Hepatocyte (in vitro differentiated cells): Measurements from ENCODE around the gene HS2ST1. TPM values are rescaled to one million over a fixed set of nuclear protein-coding genes. Genes with fewer than 3 reads are reported as not detected.

Experiments
- DNase-seq: peaks from one replicate; pipeline ENCODE4 v3.0.0-alpha.2; 2016; ENCODE audit warnings: low spot score
- H2AFZ ChIP-seq: fragments of 200-600 bp; sonication (generic); 2 replicates; pipeline ENCODE4 v1.6.0; 2016; ENCODE audit warnings: antibody characterized with exemption, mild to moderate bottlenecking
- H3K27ac ChIP-seq: fragments of 200-600 bp; sonication (generic); 2 replicates; pipeline ENCODE4 v1.5.1; 2016; ENCODE audit warnings: mild to moderate bottlenecking
- H3K27me3 ChIP-seq: fragments of 200-600 bp; sonication (generic); 2 replicates; pipeline ENCODE4 v1.6.1; 2016
- H3K36me3 ChIP-seq: fragments of 200-600 bp; sonication (generic); replicated peaks from 2 replicates; pipeline ENCODE4 v1.5.1; 2016; ENCODE audit warnings: low read depth; ENCODE audit not compliant: insufficient read depth
- H3K4me1 ChIP-seq: fragments of 200-600 bp; sonication (generic); 2 replicates; pipeline ENCODE4 v1.5.1; 2016; ENCODE audit warnings: mild to moderate bottlenecking, moderate library complexity; ENCODE audit not compliant: insufficient read depth
- H3K4me2 ChIP-seq: fragments of 200-600 bp; sonication (generic); 2 replicates; pipeline ENCODE4 v1.6.0; 2016
- H3K4me3 ChIP-seq: fragments of 200-600 bp; sonication (generic); 2 replicates; pipeline ENCODE4 v1.5.1; 2016; ENCODE audit warnings: mild to moderate bottlenecking
- H3K79me2 ChIP-seq: fragments of 200-600 bp; sonication (generic); 2 replicates; pipeline ENCODE4 v1.6.0; 2017; ENCODE audit warnings: mild to moderate bottlenecking
- H3K9me2 ChIP-seq: fragments of 200-600 bp; sonication (generic); replicated peaks from 2 replicates; pipeline ENCODE4 v1.6.0; 2017; ENCODE audit warnings: mild to moderate bottlenecking; ENCODE audit not compliant: insufficient read depth
- H3K9me3 ChIP-seq: fragments of 200-600 bp; sonication (generic); 2 replicates; pipeline ENCODE4 v1.5.1; 2016; ENCODE audit warnings: low read depth, mild to moderate bottlenecking
- H4K20me1 ChIP-seq: fragments of 200-600 bp; sonication (generic); 2 replicates; pipeline ENCODE4 v1.6.0; 2016; ENCODE audit warnings: mild to moderate bottlenecking; ENCODE audit not compliant: insufficient read depth, poor library complexity, severe bottlenecking
- CTCF ChIP-seq: fragments of 200-600 bp; sonication (generic); IDR thresholded peaks from 2 replicates; pipeline ENCODE4 v1.5.1; 2016; ENCODE audit warnings: antibody characterized with exemption, mild to moderate bottlenecking; ENCODE audit not compliant: poor library complexity
- EZH2 ChIP-seq: fragments of 200-600 bp; sonication (generic); IDR thresholded peaks from 2 replicates; pipeline ENCODE4 v1.6.1; 2016; ENCODE audit warnings: antibody characterized with exemption, mild to moderate bottlenecking, borderline replicate concordance
- EZH2phosphoT487 ChIP-seq: fragments of 200-600 bp; sonication (generic); IDR thresholded peaks from one replicate; pipeline ENCODE4 v1.6.1; 2018; ENCODE audit warnings: antibody characterized with exemption, mild to moderate bottlenecking, low read depth, moderate library complexity; ENCODE audit not compliant: unreplicated experiment, severe bottlenecking
- WGBS: methylation state at CpG from one replicate; pipeline ENCODE4 v1.1.6; 2016; ENCODE audit warnings: low lambda C conversion rate; ENCODE audit errors: missing lambda C conversion rate; 5-methylcytosine and 5-hydroxymethylcytosine counted together
- polyA plus RNA-seq: library from polyadenylated mRNA; unstranded; fragments of >200 nt; fragmentation: Nextera tagmentation; extraction: Ambion mirVana; gene quantifications from 2 replicates; pipeline ENCODE4 v1.2.1, GENCODE V29; 2016
- total RNA-seq: library from RNA; depleted of rRNA; stranded (reverse); fragments of >200 nt; gene quantifications from 2 replicates; pipeline ENCODE4 v1.2.3, GENCODE V29; 2014

The HS2ST1 gene
- total and polyA plus RNA-seq, 2 experiments from 2014 or later = 19.1 to 42.3 TPM

- Histone ChIP-seq H3K27me3 (no peaks in the 10 kb centered on the region), H3K36me3 (no peaks in the 10 kb centered on the region), H3K4me3 (no peak overlapping the region), H3K4me2 (peak overlapping the region; percentile 40), H3K4me1 (peaks cover 24% of the 10 kb centered on the region), H3K27ac (no peak overlapping the region), H2AFZ (no peak overlapping the region), H3K9me2 (no peaks in the 10 kb centered on the region), H3K9me3 (no peaks in the 10 kb centered on the region), H4K20me1 (no peaks in the 10 kb centered on the region), H3K79me2 (peaks cover 18% of the 10 kb centered on the region)
- TF ChIP-seq CTCF (no peak), EZH2phosphoT487 (no peak), EZH2 (no peak)
- no peak for DNase-seq
Observed at GRCh38 chr1:86994061-86994460, 79.6 kb downstream of the HS2ST1 start.

- WGBS = 75% methylated on average over 1 of the region's 1 CpG
- Histone ChIP-seq H3K4me1 (peaks cover 19% of the 10 kb centered on the region), H2AFZ (no peak overlapping the region), H3K4me3 (no peak overlapping the region), H3K27me3 (no peaks in the 10 kb centered on the region), H3K36me3 (no peaks in the 10 kb centered on the region), H3K9me2 (no peaks in the 10 kb centered on the region), H3K4me2 (no peak overlapping the region), H3K27ac (no peak overlapping the region), H3K79me2 (peaks cover 11% of the 10 kb centered on the region), H4K20me1 (no peaks in the 10 kb centered on the region), H3K9me3 (no peaks in the 10 kb centered on the region)
- no peak for DNase-seq
- TF ChIP-seq EZH2 = no peak
- TF ChIP-seq EZH2phosphoT487 = no peak
- no peak for TF ChIP-seq CTCF
Observed at GRCh38 chr1:86997538-86997937, 83.1 kb downstream of the HS2ST1 start.

- no peak for DNase-seq
- no peaks in the 10 kb centered on the region for H3K9me3 ChIP-seq
- H4K20me1 ChIP-seq = no peaks in the 10 kb centered on the region
- TF ChIP-seq EZH2 = no peak
- no peak for TF ChIP-seq EZH2phosphoT487
- no peak for TF ChIP-seq CTCF
- no peak overlapping the region for H3K4me2 ChIP-seq
- H3K4me3 ChIP-seq = no peak overlapping the region
- 80% methylated on average over 3 of the region's 3 CpGs for WGBS
- peaks cover 12% of the 10 kb centered on the region for H3K4me1 ChIP-seq
- H3K27me3 ChIP-seq = no peaks in the 10 kb centered on the region
- peaks cover 11% of the 10 kb centered on the region for H3K79me2 ChIP-seq
- H2AFZ ChIP-seq = no peak overlapping the region
- H3K9me2 ChIP-seq = no peaks in the 10 kb centered on the region
- no peaks in the 10 kb centered on the region for H3K36me3 ChIP-seq
- no peak overlapping the region for H3K27ac ChIP-seq
Observed at GRCh38 chr1:86998280-86998679, 83.8 kb downstream of the HS2ST1 start.

GRCh38 chr1:86998727-86999126 is 84.3 kb downstream of the HS2ST1 start:
- H3K4me1 ChIP-seq = peaks cover 8% of the 10 kb centered on the region
- H3K4me3 ChIP-seq = no peak overlapping the region
- H3K36me3 ChIP-seq = no peaks in the 10 kb centered on the region
- H3K27me3 ChIP-seq = no peaks in the 10 kb centered on the region
- H3K4me2 ChIP-seq = no peak overlapping the region
- H3K79me2 ChIP-seq = peaks cover 11% of the 10 kb centered on the region
- H3K27ac ChIP-seq = no peak overlapping the region
- TF ChIP-seq EZH2 (no peak), EZH2phosphoT487 (no peak)
- no peaks in the 10 kb centered on the region for H3K9me3 ChIP-seq
- H4K20me1 ChIP-seq = no peaks in the 10 kb centered on the region
- no peak for DNase-seq
- H2AFZ ChIP-seq = no peak overlapping the region
- H3K9me2 ChIP-seq = no peaks in the 10 kb centered on the region
